Stimulated activated CD8-positive, alpha-beta memory T cell treated with anti-CD3 and anti-CD28 coated beads, Interleukin-15, amount 100 ng/mL, for 1 hour (primary cell): ENCODE data around the gene IGSF21.

ENCODE experiments used
- DNase-seq: peaks from one replicate; pipeline ENCODE4 v3.0.0-alpha.2; 2020; ENCODE audit warnings: low read depth

IGSF21 gene

GRCh38 chr1:18297896-18298648 is 190.5 kb downstream of the IGSF21 start:
- DNase-seq = no peak

DNA sequence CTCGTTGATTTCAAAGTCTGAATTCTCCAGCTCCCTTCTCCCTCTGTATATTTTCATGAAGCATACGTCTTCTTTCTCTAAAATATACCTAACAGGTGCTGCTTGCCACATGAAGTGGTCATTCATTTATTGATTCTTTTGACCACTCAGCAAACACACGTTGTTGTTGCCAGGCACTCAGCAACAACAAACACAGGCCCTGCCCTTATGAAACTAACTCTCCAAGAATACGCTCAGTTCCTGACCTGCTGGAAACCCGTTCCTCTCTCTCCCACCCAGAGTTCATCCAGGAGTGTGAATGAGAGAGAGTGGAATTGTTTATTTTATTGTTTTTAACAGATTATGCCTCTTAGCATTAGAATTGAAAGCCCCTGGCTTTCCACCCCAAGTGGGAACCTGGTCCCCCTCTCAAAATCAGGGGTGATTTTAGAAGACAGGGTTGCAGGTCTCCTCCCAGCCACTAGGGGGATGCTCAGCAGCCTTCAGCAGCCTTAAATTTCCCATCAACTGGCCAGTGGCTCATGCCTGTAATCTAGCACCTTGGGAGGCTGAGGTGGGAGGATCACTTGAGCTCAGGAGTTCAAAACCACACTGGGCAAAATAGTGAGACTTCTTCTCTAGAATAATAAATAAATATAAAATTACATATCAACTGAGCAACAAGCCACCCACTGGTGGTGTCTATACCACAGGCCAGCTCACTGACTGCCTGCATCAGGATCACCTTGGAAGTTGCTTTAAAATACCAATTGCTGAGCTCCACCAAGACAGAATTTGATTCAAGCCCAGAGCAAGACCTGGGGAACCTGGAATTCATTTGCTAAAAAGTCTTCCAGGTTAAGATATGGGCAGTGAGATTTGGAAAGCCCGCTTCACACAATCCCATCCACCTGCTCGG is 192.1 kb downstream of the IGSF21 start:
- no peak for DNase-seq

DNA sequence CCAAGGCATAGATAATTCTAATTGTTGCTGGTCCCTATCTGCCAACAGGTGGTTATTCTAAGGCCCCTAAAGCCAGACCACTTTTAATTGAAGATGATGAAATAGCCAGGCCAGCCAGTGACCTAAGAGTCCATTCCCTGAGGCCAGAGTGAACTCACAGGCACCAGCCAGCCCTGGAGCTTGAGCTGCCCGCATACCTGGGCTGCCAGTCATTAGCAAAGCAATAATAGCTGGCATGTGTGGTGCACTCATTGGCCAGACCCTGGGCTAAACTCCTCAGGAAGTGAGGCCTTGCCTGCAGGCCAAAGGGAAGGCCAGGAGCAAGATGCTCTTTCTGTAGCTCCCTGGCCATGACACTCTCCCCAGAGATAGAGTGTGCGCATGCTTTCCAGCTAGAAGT is 192.8 kb downstream of the IGSF21 start:
- DNase-seq = no peak

DNA sequence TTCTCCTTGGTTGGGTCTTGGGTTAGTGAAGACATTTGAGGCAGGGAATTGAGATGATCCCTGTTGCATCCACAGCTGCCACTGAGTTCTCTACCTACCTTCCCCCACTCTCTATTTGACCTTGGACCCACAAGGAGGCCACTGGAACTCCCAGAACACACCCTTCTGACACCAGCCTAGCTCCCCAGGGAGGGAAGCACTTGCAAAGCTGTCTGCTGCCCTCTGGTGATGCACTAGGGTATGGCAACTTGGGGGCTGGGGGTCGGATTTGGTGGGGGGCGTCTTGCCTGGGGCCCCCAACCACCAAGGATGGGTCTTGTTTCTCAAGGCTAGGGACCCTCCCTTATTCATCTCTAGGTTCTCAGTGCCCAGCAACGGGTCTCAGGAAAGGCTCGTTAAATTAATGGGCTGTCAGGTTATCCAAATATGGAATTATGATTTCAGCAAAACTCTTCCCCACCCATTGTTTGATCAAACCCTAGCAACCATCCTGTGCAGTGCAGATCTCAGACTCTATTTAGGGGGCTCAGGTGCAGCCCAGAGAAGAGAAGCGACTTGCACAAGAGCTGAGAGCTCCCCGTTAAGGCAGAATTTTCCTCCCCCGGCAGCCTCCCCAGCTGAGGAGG is 195.3 kb downstream of the IGSF21 start:
- no peak for DNase-seq

GRCh38 chr1:18304151-18304869 is 196.7 kb downstream of the IGSF21 start:
- DNase-seq = no peak

- no peak for DNase-seq
Observed at GRCh38 chr1:18305182-18305795, 197.7 kb downstream of the IGSF21 start.

DNA sequence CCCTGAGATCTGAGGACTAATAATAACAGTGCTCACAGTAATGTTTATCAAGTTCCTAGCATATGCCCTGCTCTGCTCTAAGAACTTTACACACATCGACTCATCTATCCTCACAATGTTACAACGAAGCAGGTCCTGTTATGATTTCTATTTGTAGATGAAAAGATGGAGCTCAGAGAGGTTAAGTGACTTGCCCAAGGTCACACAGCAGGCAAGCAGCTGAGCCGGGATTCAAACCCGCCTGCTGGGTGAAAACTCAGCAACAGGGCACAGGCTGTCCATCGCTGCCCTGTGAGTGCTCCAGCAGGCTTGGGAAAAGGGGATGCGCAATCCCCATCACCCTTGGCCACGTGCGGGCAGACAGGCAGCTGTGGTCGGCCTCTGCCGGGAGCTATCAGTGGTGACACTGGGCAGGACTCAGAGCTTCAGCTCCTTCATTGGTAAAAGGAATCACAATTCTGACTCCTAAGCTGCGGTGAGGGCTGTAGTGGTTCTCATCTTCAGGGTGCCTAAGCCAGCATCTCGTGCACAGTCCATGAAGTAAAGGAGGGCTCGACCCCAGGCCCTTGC is 199.8 kb downstream of the IGSF21 start:
- DNase-seq = no peak

DNA sequence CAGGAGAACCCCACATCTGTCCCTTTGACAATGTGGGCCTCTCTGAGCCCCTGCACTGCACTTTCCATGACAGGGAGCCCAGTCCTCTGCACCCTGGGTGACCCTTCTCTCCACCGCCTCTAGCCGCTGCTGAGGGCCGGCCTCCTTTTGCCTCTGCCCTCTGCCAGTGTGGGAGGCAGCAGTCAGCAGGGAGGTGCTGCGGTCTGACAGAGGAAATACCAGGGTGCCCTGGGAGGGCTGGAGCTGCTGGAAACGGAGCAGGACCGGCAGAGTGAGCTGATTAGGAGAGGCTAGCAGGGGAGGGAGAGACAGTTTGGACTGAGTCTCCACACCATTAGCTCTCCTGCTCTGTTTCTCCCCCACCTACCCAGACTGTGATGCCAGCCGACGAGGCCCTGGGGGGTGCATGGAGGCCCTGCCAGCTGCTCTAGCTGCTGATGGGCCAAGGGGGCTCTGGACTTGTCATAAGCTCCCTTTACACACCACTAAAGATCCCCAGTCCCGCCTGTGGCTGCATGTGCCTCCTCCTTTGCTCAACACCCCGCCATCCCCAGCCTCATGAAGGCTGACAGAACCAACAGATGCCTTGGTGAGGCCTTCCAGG is 202.1 kb downstream of the IGSF21 start:
- no peak for DNase-seq

DNA sequence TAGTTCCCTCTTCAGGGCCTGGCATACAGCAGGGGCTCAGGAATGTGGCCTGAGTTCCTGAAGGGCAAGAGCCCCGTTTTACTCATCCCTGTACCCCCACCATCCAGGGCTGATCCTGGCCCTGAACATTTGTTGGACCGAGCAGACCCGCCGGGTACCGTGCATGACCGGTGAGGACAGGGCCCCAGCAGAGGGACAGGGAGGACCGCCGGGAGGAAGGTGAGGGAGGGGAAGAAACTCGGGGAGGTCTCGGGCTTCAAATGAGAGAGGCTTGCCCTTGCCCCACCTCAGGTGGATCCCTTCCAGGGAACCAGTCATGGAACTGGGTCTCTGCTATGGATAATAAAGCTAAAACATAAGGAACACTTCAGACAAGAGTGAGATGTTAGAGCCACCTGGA is 205.4 kb downstream of the IGSF21 start:
- DNase-seq = no peak

GRCh38 chr1:18313523-18313922 is 205.9 kb downstream of the IGSF21 start:
- no peak for DNase-seq

- no peak for DNase-seq
Observed at GRCh38 chr1:18314399-18314798, 206.8 kb downstream of the IGSF21 start.

- DNase-seq = no peak
Observed at GRCh38 chr1:18315449-18315848, 207.9 kb downstream of the IGSF21 start.

GRCh38 chr1:18316764-18317163 is 209.2 kb downstream of the IGSF21 start:
- DNase-seq = no peak

DNA sequence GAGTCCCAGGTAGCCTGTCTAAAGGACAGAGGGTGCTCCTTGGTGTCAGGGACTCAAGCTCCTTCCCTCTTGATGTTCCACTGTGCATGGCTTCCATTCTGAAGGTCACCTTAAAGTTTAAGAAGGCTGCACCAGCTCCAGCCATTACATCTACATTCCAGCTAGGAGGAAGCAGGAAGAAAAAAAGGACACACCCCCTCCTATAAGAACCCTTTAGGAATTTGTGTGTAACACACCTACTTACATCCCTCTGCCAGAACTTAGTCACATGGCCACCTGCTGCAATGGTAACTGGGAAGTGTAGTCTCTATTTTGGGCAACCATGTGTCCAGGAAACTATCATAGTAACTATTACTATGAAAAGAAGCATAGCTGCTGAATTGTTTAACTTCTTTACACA is 211.5 kb downstream of the IGSF21 start:
- no peak for DNase-seq

DNA sequence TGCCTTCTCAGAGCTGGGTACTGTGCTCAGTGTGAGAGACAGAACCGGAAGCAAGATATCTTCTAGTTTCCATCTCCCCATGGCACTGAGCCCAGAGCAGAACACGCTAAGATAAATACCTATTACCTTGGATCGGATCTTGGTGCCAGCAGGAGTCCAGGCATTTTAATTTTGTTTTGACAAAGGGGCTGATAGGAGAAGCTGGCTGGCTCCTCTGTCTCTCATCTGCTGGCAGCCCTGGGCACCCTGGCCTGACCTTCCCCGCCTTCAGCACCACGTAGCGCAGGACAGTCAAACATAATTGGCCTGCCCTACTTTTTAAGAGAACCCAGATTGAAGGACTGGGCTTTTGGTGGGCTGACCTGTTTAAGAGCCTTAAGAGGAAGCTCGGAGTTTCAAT is 212.5 kb downstream of the IGSF21 start:
- DNase-seq = no peak

DNA sequence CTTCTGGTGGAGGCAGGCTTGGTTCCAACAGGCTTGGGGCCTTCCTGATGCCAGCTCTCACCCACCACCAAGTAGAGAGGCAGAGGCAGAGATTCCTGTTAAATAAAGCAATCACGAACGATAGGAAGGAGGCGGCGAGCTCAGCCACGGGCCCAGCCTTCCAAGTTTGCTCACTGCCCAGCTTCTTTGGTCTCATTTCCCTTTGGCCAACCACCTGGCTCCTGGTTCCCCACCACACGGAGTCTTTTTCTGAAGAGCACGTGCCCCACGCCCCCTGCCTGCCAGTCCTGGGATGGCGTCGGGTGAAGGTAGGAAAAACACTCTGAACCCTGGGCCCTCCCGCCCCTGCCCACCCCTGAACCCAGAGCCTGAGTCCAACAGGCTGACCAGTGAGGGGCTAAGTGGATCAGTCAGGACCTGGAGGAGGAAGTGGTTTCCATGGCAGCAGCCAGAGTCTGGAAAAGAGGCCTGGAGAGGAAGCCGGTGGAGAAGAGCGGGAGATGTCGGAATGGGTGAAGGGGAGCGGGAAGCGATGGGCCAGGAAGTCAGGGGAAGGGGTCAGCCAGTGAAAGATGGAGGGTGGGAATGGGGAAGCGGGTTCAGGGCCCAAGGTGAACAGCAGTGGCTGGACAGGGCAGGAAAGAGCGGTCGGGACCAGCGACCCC is 214.9 kb downstream of the IGSF21 start:
- DNase-seq = no peak

GRCh38 chr1:18323259-18323658 is 215.7 kb downstream of the IGSF21 start:
- DNase-seq = no peak

- no peak for DNase-seq
Observed at GRCh38 chr1:18324246-18324645, 216.6 kb downstream of the IGSF21 start.

DNA sequence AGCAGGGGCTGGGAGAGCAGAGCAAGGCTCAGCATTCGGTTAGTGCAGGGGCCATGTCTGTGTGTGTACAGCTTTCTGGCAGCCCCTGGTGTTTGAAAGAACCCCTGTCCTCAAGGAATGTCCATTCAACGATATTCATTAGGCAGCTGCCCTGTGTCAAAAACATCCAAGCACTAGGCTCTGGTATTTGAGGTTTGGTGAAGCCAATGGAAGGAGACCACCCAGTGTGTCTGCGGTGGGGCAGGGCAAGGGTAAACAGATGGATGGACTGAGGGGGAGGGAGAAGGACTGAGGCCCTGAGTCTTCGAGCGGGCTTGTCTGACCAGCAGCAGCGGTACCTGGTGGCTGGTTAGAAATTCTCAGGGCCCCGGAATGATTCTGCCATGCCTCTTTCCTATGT is 217.5 kb downstream of the IGSF21 start:
- DNase-seq = no peak

DNA sequence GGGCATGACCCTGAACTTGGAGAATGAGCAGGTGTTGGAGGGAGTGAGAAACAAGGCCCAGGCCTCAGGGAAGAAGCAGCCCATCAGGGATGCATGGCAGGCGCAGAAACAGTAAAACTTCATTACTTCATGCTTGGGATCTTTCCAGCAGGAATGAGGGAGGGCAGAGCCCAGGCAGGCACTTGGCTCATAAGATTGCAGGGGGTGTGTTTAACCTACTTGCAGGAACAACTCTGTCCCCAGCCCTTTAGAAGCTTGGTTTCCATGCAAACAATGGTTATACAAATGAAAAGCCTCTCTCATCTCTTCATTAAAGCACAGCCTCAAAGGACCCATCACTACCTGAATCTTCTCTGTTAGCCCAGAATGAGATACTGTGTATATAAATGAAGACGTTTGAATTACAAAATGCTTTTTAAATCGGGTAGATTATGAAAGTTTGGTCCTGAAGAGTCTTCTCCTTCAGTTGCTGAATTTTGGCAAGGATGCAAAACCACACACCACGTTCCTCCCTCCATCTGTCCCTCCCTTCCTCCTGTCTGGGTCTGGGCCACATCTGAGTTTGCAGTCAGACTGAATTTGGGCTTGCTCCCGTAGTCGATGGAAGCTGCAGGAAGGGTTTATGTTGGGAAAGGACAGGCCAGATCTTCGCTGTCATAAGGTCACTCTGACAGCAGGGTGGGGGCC is 218.8 kb downstream of the IGSF21 start:
- DNase-seq = no peak
